Heart left ventricle (tissue), 16 donors: Measurements from ENCODE around the gene ATP7B. TPM values are rescaled to one million over a fixed set of nuclear protein-coding genes. Genes with fewer than 3 reads are reported as not detected.

ENCODE experiments used
- ATAC-seq, 4 donors: fragments of 200-7000 bp; cut with Tn5 transposase; one replicate each; pipeline ENCODE4 v1.9.1; 2020 to 2022; ENCODE audit warnings: moderate library complexity in 4 of 4, mild to moderate bottlenecking in 3 of 4, moderate number of reproducible peaks in 1 of 4
- DNase-seq, 5 donors: peaks; one replicate each; pipeline ENCODE4 v3.0.0-alpha.2; 2020
- H3K27ac ChIP-seq, 12 donors: fragments of 200-600 bp; sonication (generic) in 4 of 12; one replicate each; pipeline versions ENCODE4 v1.5.0 to v1.8.0; 2016 to 2022; ENCODE audit warnings: mild to moderate bottlenecking in 2 of 12
- H3K27me3 ChIP-seq, 9 donors: fragments of 200-600 bp; sonication (generic) in 2 of 9; one replicate each; pipeline versions ENCODE4 v1.5.1 to v1.8.0; 2016 to 2022; ENCODE audit warnings: mild to moderate bottlenecking in 3 of 9
- H3K36me3 ChIP-seq, 9 donors: fragments of 200-600 bp; sonication (generic) in 2 of 9; one replicate each; pipeline versions ENCODE4 v1.5.0 to v1.8.0; 2018 to 2022; ENCODE audit warnings: mild to moderate bottlenecking in 2 of 9
- H3K4me1 ChIP-seq, 12 donors: fragments of 200-600 bp; sonication (generic) in 4 of 12; one replicate each; pipeline versions ENCODE4 v1.5.0 to v1.8.0; 2016 to 2022; ENCODE audit warnings: mild to moderate bottlenecking in 3 of 12
- H3K4me3 ChIP-seq, 12 donors: fragments of 200-600 bp; sonication (generic) in 4 of 12; one replicate each; pipeline versions ENCODE4 v1.5.0 to v1.8.0; 2017 to 2022; ENCODE audit warnings: mild to moderate bottlenecking in 9 of 12, moderate library complexity in 4 of 12
- H3K9me3 ChIP-seq, 12 donors: fragments of 200-600 bp; sonication (generic) in 4 of 12; one replicate each; pipeline versions ENCODE4 v1.5.0 to v1.8.0; 2016 to 2022; ENCODE audit warnings: mild to moderate bottlenecking in 1 of 12
- POLR2A ChIP-seq, 2 donors: fragments of 450-650 bp; IDR thresholded peaks; one replicate each; pipeline ENCODE4 v1.6.1; 2017; ENCODE audit warnings: antibody characterized with exemption in 2 of 2, mild to moderate bottlenecking in 2 of 2, moderate library complexity in 2 of 2
- WGBS, 4 donors: extraction: QIAGEN DNeasy Blood & Tissue Kit in 2 of 4; methylation state at CpG; one replicate each; pipeline versions ENCODE4 v1.1.5 to v1.1.7; 2013 to 2018; 5-methylcytosine and 5-hydroxymethylcytosine counted together
- intact Hi-C, 10 donors: fragments of 100-400 bp; cut with DNase I; formaldehyde crosslinking; loops; one replicate each; pipeline versions ENCODE4 v1.11.1 to v1.14.2; 2022
- polyA plus RNA-seq, 2 donors: library from polyadenylated mRNA; stranded (reverse); fragments of 200-250 nt; gene quantifications; one replicate each; pipeline ENCODE4 v1.2.3, GENCODE V29; 2013
- total RNA-seq, 9 donors: library from RNA; depleted of rRNA in 2 of 9; stranded (reverse); fragments of >200 nt in 2 of 9; fragmentation: NEBNext Ultra II Directional in 3 of 9; extraction: Animal tissue kit (Norgen Biotek cat#: 25700) in 3 of 9; gene quantifications; one replicate each; pipeline versions ENCODE4 v1.1.0 to v1.2.4, GENCODE V29; 2016 to 2023
- TF ChIP-seq, protein P1 (sequence below), 12 donors: fragments of 200-600 bp; sonication (generic) in 4 of 12; IDR thresholded peaks; one replicate each; pipeline versions ENCODE4 v1.5.0 to v1.8.0; 2018 to 2022; ENCODE audit warnings: antibody characterized with exemption in 12 of 12, mild to moderate bottlenecking in 5 of 12
- donor health status: ischemic (EF 13 %, LVEDD 7.1; RV severe dilation, severe dysfunction).
- donor health status: healthy with polysubstance abuse.
- donor health status: DM: no; HTN: yes; CAD: no.
- donor health status: DM: no; HTN: no; CAD: no.
- donor health status: ischemic (EF 25% LVEDD 6.9; RV normal size, moderate dysfunction).
- donor health status: ischemic (EF 25% LVEDD 5.7; RV mildly dilated, moderate dysfunction).
- donor health status: healthy.
- donor health status: DM: yes; HTN: yes; CAD: no.
- donor health status: ischemic (EF 35%, LVEDD 5.7; RV mildly dilated, moderate dysfunction).
- donor health status: nonischemic (EF 11% LVEDD 7.7; RV severe dilation, severe dysfunction).
- donor health status: DM: yes; HTN: yes; CAD: no.
- donor health status: PGD.
- donor health status: ischemic (EF 29% LVEDD 5.4; RV normal size, mild dysfunction).
- donor health status: nonischemic (EF 23%, LVEDD 6.1; RV moderate dilation, normal function).

The ATP7B gene
- total and polyA plus RNA-seq, 11 donors, result 2.7 to 11.4 (median 4.3) TPM

DNA sequence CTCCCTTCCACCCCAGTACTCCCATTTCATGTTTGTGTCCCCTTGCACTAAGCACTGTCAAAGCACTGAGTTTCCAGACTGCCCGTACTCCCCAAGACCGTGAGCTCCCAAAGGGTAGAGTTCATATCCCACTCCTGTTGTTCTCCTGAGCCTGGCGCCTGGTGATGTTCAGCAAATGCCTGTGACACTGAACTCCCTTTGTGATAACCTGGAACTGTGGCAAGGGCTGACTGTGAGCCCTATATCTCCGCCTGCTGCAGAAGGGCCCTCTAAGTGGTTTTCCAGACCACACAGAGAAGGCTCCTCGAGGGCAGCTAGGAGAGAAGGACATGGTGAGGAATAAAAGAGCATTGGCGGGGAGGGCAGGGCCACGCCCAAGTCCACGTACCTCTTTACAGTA is 67.5 kb downstream of the ATP7B start:
- DNase-seq (no peak), ATAC-seq (no peak)
- no peak for TF ChIP-seq POLR2A (IDR thresholded peaks at IDR 0.05)
- TF ChIP-seq, protein P1, sequence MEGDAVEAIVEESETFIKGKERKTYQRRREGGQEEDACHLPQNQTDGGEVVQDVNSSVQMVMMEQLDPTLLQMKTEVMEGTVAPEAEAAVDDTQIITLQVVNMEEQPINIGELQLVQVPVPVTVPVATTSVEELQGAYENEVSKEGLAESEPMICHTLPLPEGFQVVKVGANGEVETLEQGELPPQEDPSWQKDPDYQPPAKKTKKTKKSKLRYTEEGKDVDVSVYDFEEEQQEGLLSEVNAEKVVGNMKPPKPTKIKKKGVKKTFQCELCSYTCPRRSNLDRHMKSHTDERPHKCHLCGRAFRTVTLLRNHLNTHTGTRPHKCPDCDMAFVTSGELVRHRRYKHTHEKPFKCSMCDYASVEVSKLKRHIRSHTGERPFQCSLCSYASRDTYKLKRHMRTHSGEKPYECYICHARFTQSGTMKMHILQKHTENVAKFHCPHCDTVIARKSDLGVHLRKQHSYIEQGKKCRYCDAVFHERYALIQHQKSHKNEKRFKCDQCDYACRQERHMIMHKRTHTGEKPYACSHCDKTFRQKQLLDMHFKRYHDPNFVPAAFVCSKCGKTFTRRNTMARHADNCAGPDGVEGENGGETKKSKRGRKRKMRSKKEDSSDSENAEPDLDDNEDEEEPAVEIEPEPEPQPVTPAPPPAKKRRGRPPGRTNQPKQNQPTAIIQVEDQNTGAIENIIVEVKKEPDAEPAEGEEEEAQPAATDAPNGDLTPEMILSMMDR (IDR thresholded peaks at IDR 0.05), result no peak
- Histone ChIP-seq H3K27ac (no peak overlapping the region), H3K27me3 (no peaks in the 10 kb centered on the region), H3K9me3 (no peaks in the 10 kb centered on the region), H3K36me3 (peaks cover 0 to 75% (median 26%) of the 10 kb centered on the region in 9 donors), H3K4me3 (no peak overlapping the region), H3K4me1 (no peaks in the 10 kb centered on the region)
- intact Hi-C loops, result no loop called here
- WGBS, 4 donors, result 86 to 90% (median 87%) methylated on average over 6 to 8 of the region's 8 CpGs

DNA sequence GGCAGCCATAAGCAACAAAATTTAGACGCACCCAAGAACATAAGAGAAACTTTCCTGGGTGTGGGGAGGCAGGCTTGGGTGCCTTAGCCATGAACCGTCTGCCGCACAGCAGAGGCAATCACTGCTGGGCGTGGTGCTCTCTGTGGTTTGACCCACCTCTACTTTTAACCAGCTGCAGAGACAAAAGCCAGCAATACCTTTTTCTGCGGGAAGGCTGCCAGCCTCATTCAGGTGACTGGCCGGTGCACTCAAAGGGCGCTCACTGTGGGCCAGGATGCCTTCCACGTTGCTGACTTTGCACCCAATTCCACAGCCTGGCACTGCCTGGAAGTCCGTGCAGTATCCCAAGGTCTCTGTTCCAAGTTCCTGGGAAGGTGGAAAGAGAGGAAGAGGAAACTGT is 69.1 kb downstream of the ATP7B start:
- Histone ChIP-seq H3K27ac (no peak overlapping the region), H3K4me3 (no peak overlapping the region), H3K36me3 (peaks cover 0 to 75% (median 30%) of the 10 kb centered on the region in 9 donors), H3K9me3 (no peaks in the 10 kb centered on the region), H3K4me1 (no peaks in the 10 kb centered on the region), H3K27me3 (no peaks in the 10 kb centered on the region)
- 82 to 87% (median 83%) methylated on average over 9 of the region's 9 CpGs for WGBS, 4 donors
- no peak for TF ChIP-seq POLR2A (IDR thresholded peaks at IDR 0.05)
- TF ChIP-seq, protein P1 (IDR thresholded peaks at IDR 0.05), result no peak
- DNase-seq (no peak), ATAC-seq (no peak)
- intact Hi-C loops, result no loop called here

DNA sequence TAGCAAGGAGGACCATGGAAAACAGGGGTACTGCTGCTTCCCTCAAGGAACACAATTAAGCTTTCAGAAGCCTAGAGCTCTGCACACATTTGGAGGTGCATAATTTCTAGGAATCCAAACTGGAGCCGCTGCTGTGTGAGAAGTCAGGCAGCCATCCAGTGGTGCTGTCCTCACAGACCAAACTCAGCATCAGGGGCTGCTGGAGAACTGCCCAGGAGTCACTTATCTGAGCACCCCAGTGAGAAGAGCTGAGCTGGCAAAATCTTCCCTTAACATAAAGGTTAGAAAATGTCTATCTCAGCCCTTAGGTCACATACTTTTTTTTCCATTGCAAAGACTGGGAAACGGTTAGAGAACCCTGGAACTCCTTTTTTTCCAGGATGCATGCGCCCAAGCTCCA is 72.8 kb downstream of the ATP7B start:
- Histone ChIP-seq H3K27ac (no peak overlapping the region), H3K36me3 (peaks cover 0 to 73% (median 31%) of the 10 kb centered on the region in 9 donors), H3K9me3 (no peaks in the 10 kb centered on the region), H3K4me3 (no peak overlapping the region), H3K4me1 (no peaks in the 10 kb centered on the region), H3K27me3 (no peaks in the 10 kb centered on the region)
- ATAC-seq, result no peak
- intact Hi-C loops, result loop anchor here in 2 of 10 donors (10.0 kb wide), 2 partner anchors 76 to 176 kb away; partner anchors contain the start of genes ALG11 (in 1 of the 2) and ATP7B (in 1 of the 2)
- no peak for DNase-seq
- WGBS, 4 donors, result 51 to 65% (median 60%) methylated on average over 3 of the region's 3 CpGs
- TF ChIP-seq POLR2A (IDR thresholded peaks at IDR 0.05), result no peak
- TF ChIP-seq, protein P1 (IDR thresholded peaks at IDR 0.05), result no peak

DNA sequence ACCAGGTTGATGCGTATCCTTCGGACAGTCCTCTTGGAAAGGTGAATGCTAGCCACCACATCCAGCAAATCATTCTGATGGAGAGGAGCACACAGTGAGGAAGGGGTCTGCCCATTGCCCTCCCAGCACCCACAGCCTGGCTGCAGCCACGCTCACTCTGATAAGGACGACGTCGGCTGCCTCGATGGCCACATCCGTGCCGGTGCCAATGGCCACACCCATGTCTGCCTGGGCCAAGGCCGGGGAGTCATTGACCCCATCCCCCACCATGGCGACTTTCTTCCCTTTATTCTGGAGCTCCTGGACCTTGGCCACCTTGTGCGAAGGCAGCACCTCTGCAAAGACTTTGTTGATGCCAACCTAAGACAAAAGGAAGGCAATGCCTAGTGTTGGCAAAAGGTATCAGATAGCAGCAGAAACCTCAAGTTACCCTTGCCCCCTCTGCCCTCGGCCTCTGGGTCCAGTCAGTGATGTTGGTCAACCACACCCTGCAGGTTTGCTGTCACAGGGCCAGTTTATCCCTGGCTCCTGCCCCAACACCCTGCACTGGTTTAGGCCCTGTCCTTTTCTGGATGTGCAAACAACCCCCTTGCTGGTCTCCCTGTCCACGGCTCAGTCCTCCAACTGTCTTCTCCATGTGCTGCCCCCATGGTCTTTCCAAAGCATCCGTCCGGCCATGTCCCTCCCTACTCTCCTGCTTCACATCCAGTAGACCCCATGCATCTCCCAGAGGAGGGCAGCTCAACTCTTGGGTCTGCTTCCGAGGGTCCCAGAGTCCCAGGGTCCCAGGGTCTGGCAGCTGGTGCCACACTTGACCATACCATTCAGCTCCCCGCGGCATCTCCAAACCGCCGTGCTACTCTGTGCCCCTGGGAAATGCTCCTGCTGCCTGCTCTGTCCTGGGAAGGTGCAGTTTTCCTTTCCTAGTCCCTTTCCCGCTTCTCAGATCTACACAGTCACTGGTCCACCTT is 73.6 kb downstream of the ATP7B start:
- TF ChIP-seq POLR2A (IDR thresholded peaks at IDR 0.05), result no peak
- TF ChIP-seq, protein P1 (IDR thresholded peaks at IDR 0.05), result no peak
- intact Hi-C loops, result loop anchor here in 2 of 10 donors (10.0 kb wide), 2 partner anchors 77 to 177 kb away; partner anchors contain the start of genes ALG11 (in 1 of the 2) and ATP7B (in 1 of the 2)

More for the DNA sequence above, 73.6 kb downstream of the ATP7B start:
- Histone ChIP-seq H3K9me3 (no peaks in the 10 kb centered on the region), H3K4me1 (no peaks in the 10 kb centered on the region), H3K36me3 (peaks cover 0 to 73% (median 31%) of the 10 kb centered on the region in 9 donors), H3K27me3 (no peaks in the 10 kb centered on the region), H3K27ac (no peak overlapping the region), H3K4me3 (no peak overlapping the region)
- no peak for ATAC-seq
- DNase-seq, result no peak
- WGBS, 4 donors, result 89 to 94% (median 93%) methylated on average over 22 of the region's 22 CpGs
